ENCODE measurements around the gene VPS8.

DNA sequence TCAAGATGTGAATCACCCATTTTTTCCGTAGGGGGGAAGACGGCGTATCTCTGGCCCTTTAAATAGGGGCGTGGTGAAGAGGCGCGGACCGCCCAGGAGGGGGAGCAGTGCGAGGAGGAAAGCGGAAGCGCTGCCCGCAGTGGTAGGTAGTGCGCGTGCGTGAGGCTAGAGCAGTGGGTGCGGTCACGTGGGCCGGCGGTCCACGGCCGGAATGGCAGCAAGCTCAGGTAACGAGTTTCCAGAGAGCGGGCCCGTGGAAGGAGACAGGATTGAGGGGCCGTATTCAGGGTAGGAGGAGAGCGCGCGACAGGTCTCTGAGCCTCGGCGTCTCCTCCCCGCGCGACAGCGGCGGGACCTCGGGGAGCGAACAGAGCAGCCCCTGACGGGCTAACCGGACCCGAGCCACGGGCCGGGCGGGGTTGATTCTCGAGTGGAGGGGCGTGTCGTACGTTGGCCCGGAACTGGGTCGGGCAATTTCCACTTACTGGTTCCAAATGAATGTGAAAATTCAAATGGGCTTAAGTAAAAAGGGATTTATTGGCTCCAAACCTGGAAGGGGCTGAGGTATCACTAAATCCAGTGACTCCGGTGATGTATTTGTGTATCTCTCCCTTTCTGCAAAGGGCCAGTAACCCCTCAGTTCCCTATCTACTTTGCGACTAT, at the start of gene VPS8:
- TF ChIP-seq CTCF (IDR thresholded peaks at IDR 0.05) = peak; percentile 40
- TF ChIP-seq, protein P1, sequence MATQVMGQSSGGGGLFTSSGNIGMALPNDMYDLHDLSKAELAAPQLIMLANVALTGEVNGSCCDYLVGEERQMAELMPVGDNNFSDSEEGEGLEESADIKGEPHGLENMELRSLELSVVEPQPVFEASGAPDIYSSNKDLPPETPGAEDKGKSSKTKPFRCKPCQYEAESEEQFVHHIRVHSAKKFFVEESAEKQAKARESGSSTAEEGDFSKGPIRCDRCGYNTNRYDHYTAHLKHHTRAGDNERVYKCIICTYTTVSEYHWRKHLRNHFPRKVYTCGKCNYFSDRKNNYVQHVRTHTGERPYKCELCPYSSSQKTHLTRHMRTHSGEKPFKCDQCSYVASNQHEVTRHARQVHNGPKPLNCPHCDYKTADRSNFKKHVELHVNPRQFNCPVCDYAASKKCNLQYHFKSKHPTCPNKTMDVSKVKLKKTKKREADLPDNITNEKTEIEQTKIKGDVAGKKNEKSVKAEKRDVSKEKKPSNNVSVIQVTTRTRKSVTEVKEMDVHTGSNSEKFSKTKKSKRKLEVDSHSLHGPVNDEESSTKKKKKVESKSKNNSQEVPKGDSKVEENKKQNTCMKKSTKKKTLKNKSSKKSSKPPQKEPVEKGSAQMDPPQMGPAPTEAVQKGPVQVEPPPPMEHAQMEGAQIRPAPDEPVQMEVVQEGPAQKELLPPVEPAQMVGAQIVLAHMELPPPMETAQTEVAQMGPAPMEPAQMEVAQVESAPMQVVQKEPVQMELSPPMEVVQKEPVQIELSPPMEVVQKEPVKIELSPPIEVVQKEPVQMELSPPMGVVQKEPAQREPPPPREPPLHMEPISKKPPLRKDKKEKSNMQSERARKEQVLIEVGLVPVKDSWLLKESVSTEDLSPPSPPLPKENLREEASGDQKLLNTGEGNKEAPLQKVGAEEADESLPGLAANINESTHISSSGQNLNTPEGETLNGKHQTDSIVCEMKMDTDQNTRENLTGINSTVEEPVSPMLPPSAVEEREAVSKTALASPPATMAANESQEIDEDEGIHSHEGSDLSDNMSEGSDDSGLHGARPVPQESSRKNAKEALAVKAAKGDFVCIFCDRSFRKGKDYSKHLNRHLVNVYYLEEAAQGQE (IDR thresholded peaks at IDR 0.05; ENCODE audit: insufficient read depth in 1 of 2, low read depth in 2 of 2, low read length in 1 of 2) = 0 out of 4 replicates have a peak, but pooled peaks of 1 of the 2 experiments have one; percentile 42
- peak; percentile 91 for TF ChIP-seq POLR2AphosphoS5 (IDR thresholded peaks at IDR 0.05; ENCODE audit: low read depth, low read length)

Data from Panc1 (cell line).